Astrocyte (in vitro differentiated cells and primary cell): ENCODE data around the gene TSPAN17. TPM values are rescaled to one million over a fixed set of nuclear protein-coding genes. Genes with fewer than 3 reads are reported as not detected.

Experiments
- DNase-seq: peaks from one replicate; pipeline ENCODE4 v3.0.0-alpha.2; 2010; ENCODE audit warnings: low read depth
- FAIRE-seq: peaks from 2 replicates; lab custom pipeline; 2011; peaks lifted over from hg19 to GRCh38; lab: Jason Lieb, UNC
- H2AFZ ChIP-seq: 2 replicates; pipeline ENCODE4 v1.6.0; 2012; ENCODE audit warnings: low read depth, low read length, inconsistent platforms
- H3K27ac ChIP-seq: 2 replicates; pipeline ENCODE4 v1.5.1; 2011; ENCODE audit warnings: low read depth, low read length, inconsistent platforms
- H3K27me3 ChIP-seq: 2 replicates; pipeline ENCODE4 v1.6.0; 2011; ENCODE audit warnings: low read length, inconsistent platforms; ENCODE audit not compliant: insufficient read depth
- H3K36me3 ChIP-seq: 2 replicates; pipeline ENCODE4 v1.5.1; 2011; ENCODE audit warnings: low read length, inconsistent platforms; ENCODE audit not compliant: insufficient read depth
- H3K4me1 ChIP-seq: 2 replicates; pipeline ENCODE4 v1.5.1; 2011; ENCODE audit warnings: low read length, inconsistent platforms; ENCODE audit not compliant: insufficient read depth
- H3K4me2 ChIP-seq: 2 replicates; pipeline ENCODE4 v1.6.0; 2012; ENCODE audit warnings: low read length, inconsistent platforms
- H3K4me3 ChIP-seq: 2 replicates; pipeline ENCODE4 v1.5.1; 2011; ENCODE audit warnings: low read depth, mild to moderate bottlenecking, low read length, inconsistent platforms; ENCODE audit not compliant: insufficient read depth
- H3K79me2 ChIP-seq: 2 replicates; pipeline ENCODE4 v1.6.0; 2012; ENCODE audit warnings: mild to moderate bottlenecking, low read length, inconsistent platforms; ENCODE audit not compliant: insufficient read depth
- H3K9ac ChIP-seq: 2 replicates; pipeline ENCODE4 v1.6.0; 2012; ENCODE audit warnings: mild to moderate bottlenecking, low read length, inconsistent platforms
- H3K9me3 ChIP-seq: 2 replicates; pipeline ENCODE4 v1.5.1; 2012; ENCODE audit warnings: low read depth, mild to moderate bottlenecking, low read length, inconsistent platforms; ENCODE audit not compliant: insufficient read depth
- H4K20me1 ChIP-seq: 2 replicates; pipeline ENCODE4 v1.6.0; 2012; ENCODE audit warnings: low read length, inconsistent platforms; ENCODE audit not compliant: insufficient read depth
- H3K27ac Mint-ChIP-seq: one replicate; pipeline ENCODE4 v1.8.0; 2021; ENCODE audit warnings: mild to moderate bottlenecking, mixed read lengths; ENCODE audit not compliant: unreplicated experiment
- H3K27me3 Mint-ChIP-seq: one replicate; pipeline ENCODE4 v1.8.0; 2021; ENCODE audit warnings: low read depth, mixed read lengths; ENCODE audit not compliant: unreplicated experiment
- H3K36me3 Mint-ChIP-seq: one replicate; pipeline ENCODE4 v1.8.0; 2021; ENCODE audit warnings: low read depth, mixed read lengths; ENCODE audit not compliant: unreplicated experiment
- H3K4me1 Mint-ChIP-seq: one replicate; pipeline ENCODE4 v1.8.0; 2021; ENCODE audit warnings: low read depth, mixed read lengths; ENCODE audit not compliant: unreplicated experiment
- H3K4me3 Mint-ChIP-seq: one replicate; pipeline ENCODE4 v1.8.0; 2021; ENCODE audit warnings: mild to moderate bottlenecking, moderate library complexity, mixed read lengths; ENCODE audit not compliant: unreplicated experiment
- H3K9me3 Mint-ChIP-seq: one replicate; pipeline ENCODE4 v1.8.0; 2021; ENCODE audit warnings: mild to moderate bottlenecking, mixed read lengths; ENCODE audit not compliant: unreplicated experiment
- EZH2 ChIP-seq: IDR thresholded peaks from 2 replicates; pipeline ENCODE4 v1.6.1; 2012; ENCODE audit warnings: mild to moderate bottlenecking, low read length, inconsistent platforms; ENCODE audit not compliant: insufficient read depth
- total RNA-seq: library from RNA; stranded (reverse); gene quantifications from 2 replicates; pipeline ENCODE4 v1.2.1, GENCODE V29; 2021
- TF ChIP-seq, protein P1 (sequence below): IDR thresholded peaks from 2 replicates; pipeline ENCODE4 v1.5.1; 2011; ENCODE audit warnings: low read depth, mild to moderate bottlenecking, inconsistent platforms, low read length, moderate library complexity; ENCODE audit not compliant: insufficient read depth

The TSPAN17 gene
- total RNA-seq, 1 donor from 2014 or later, result 56.5 TPM

DNA sequence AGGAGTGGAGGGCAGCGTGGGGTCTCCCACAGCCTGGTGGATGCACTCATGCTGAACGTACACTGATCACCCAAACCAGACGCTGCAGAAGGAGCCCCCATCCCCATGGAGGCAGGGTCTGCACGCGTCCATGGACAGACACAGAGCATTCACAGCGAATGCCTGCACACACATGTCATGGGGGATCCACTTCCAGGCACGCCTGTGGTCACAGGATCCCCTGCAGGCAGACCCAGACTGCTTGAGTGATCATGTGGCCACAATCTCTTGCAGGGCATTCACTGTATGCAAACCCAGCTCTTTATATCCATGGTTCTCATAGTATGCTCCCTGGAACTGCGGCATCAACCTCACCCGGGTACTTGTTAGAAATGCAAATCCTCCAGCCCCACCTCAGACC is 22.3 kb upstream of the TSPAN17 start:
- Mint-ChIP-seq H3K9me3 (peaks cover 4% of the 10 kb centered on the region), H3K4me3 (no peak overlapping the region), H3K27me3 (peaks cover 53% of the 10 kb centered on the region), H3K36me3 (peaks cover 4% of the 10 kb centered on the region), H3K27ac (no peak overlapping the region), H3K4me1 (peaks cover 31% of the 10 kb centered on the region)
- H3K4me2 ChIP-seq, result no peak overlapping the region
- H3K36me3 ChIP-seq, result no peaks in the 10 kb centered on the region
- H3K27me3 ChIP-seq, result peaks cover 35% of the 10 kb centered on the region
- H3K9me3 ChIP-seq, result no peaks in the 10 kb centered on the region
- FAIRE-seq, result no peak
- H3K4me1 ChIP-seq, result peaks cover 18% of the 10 kb centered on the region
- H3K27ac ChIP-seq, result no peak overlapping the region
- no peaks in the 10 kb centered on the region for H4K20me1 ChIP-seq
- TF ChIP-seq, protein P1, sequence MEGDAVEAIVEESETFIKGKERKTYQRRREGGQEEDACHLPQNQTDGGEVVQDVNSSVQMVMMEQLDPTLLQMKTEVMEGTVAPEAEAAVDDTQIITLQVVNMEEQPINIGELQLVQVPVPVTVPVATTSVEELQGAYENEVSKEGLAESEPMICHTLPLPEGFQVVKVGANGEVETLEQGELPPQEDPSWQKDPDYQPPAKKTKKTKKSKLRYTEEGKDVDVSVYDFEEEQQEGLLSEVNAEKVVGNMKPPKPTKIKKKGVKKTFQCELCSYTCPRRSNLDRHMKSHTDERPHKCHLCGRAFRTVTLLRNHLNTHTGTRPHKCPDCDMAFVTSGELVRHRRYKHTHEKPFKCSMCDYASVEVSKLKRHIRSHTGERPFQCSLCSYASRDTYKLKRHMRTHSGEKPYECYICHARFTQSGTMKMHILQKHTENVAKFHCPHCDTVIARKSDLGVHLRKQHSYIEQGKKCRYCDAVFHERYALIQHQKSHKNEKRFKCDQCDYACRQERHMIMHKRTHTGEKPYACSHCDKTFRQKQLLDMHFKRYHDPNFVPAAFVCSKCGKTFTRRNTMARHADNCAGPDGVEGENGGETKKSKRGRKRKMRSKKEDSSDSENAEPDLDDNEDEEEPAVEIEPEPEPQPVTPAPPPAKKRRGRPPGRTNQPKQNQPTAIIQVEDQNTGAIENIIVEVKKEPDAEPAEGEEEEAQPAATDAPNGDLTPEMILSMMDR, result no peak
- TF ChIP-seq EZH2, result no peak
- no peak for DNase-seq
- no peak overlapping the region for H3K9ac ChIP-seq
- H3K79me2 ChIP-seq, result no peaks in the 10 kb centered on the region
- H3K4me3 ChIP-seq, result no peak overlapping the region
- no peak overlapping the region for H2AFZ ChIP-seq

DNA sequence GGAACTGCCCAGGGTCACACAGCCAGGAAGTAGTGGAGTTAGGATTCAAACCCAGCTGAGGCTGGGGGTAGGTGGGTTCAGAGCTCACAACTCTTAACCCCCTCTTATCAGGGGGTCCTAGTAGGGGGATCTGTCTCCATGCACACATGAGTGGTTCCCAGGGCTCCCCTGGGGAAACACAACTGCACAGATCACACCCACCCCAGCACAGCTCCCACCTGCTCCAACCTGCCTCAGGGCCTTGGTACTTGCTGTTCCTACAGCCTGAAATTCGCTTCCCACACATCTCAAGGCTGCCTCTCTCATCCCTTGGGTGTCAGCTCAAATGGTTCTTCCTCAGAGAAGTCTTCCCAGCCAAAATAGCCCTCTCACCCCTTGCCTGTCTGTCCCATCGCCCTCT is 21.8 kb upstream of the TSPAN17 start:
- no peaks in the 10 kb centered on the region for H3K9me3 ChIP-seq
- Mint-ChIP-seq H3K9me3 (peaks cover 1% of the 10 kb centered on the region), H3K4me3 (no peak overlapping the region), H3K27ac (no peak overlapping the region), H3K36me3 (peaks cover 4% of the 10 kb centered on the region), H3K27me3 (peaks cover 48% of the 10 kb centered on the region), H3K4me1 (peaks cover 29% of the 10 kb centered on the region)
- H3K4me2 ChIP-seq, result peak overlapping the region; percentile 7
- no peak overlapping the region for H3K4me3 ChIP-seq
- FAIRE-seq (no peak), DNase-seq (no peak)
- H3K4me1 ChIP-seq, result peaks cover 19% of the 10 kb centered on the region
- no peaks in the 10 kb centered on the region for H3K79me2 ChIP-seq
- H3K36me3 ChIP-seq, result no peaks in the 10 kb centered on the region
- H2AFZ ChIP-seq, result no peak overlapping the region
- TF ChIP-seq EZH2, result no peak
- TF ChIP-seq, protein P1, result no peak
- H3K9ac ChIP-seq, result no peak overlapping the region
- peaks cover 31% of the 10 kb centered on the region for H3K27me3 ChIP-seq
- H3K27ac ChIP-seq, result no peak overlapping the region
- no peaks in the 10 kb centered on the region for H4K20me1 ChIP-seq

DNA sequence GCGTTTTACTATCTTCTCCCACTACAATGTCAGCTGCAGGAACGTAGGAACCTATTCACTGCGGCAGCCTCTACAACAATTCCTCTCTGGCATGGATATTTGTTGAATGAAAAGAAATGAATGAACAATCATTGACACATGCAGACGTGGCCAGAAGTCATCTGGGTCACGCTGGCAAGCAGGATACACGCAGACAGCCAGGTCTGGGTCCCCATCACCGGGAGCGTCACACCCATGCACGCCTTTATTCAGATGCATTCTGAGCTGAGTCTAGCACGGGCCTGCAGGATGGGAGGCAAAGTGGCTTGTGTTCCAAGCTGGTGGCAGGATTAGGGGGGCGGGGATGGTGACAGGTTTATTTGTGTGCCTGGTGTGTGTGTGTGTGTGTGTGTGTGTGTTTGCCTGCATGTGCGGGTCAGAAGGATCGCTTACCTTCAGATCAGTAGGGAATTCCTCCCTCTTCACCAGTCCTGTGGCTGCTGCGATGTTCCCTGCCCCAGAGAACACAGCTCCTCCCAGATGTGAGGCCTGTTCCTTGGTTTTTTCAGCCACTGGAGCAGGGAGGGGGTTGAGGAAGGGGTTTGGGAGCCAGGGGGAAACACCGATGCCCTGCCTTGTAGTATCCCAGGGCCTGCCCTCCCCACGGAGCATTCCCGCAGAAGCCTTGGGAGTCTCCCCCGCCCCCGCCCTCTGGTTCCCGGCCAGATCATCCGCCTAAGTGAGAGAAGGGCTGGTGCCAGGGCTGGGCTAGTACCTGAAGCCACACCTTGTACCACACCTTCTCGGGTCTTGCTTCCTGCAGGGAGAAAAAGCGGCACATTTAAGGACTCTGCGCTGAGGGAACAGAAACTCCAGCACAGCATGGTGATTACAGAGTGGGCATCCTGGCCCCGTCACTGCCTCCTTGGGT is 21.1 kb upstream of the TSPAN17 start:
- no peak overlapping the region for H2AFZ ChIP-seq
- H3K27me3 Mint-ChIP-seq, result peaks cover 53% of the 10 kb centered on the region
- H3K27ac Mint-ChIP-seq, result no peak overlapping the region
- no peak overlapping the region for H3K27ac ChIP-seq
- TF ChIP-seq EZH2, result no peak
- TF ChIP-seq, protein P1, result no peak
- no peaks in the 10 kb centered on the region for H3K36me3 ChIP-seq
- H3K4me3 ChIP-seq, result no peak overlapping the region
- no peaks in the 10 kb centered on the region for H3K79me2 ChIP-seq
- peaks cover 4% of the 10 kb centered on the region for H3K36me3 Mint-ChIP-seq
- FAIRE-seq (no peak), DNase-seq (no peak)
- H3K9me3 Mint-ChIP-seq, result no peaks in the 10 kb centered on the region
- peaks cover 15% of the 10 kb centered on the region for H3K4me1 ChIP-seq
- peak overlapping the region; percentile 7 for H3K4me2 ChIP-seq
- peaks cover 27% of the 10 kb centered on the region for H3K4me1 Mint-ChIP-seq
- no peaks in the 10 kb centered on the region for H3K9me3 ChIP-seq
- peak overlapping the region; percentile 12 for H3K4me3 Mint-ChIP-seq
- no peaks in the 10 kb centered on the region for H4K20me1 ChIP-seq
- peaks cover 34% of the 10 kb centered on the region for H3K27me3 ChIP-seq
- no peak overlapping the region for H3K9ac ChIP-seq
